ENCODE measurements around the gene SLC2A9. TPM values are rescaled to one million over a fixed set of nuclear protein-coding genes. Genes with fewer than 3 reads are reported as not detected.

Gene SLC2A9
- total and polyA plus RNA-seq, 9 donors: 1.2 to 10.1 (median 4.8) TPM

- intact Hi-C loops (cut with DNase I): no loop called here
- no peak for DNase-seq
- H3K27ac ChIP-seq: no peak overlapping the region
- no peaks in the 10 kb centered on the region for H3K9me3 ChIP-seq
- TF ChIP-seq POLR2A (IDR thresholded peaks at IDR 0.05) (no peak), CTCF (IDR thresholded peaks at IDR 0.05) (no peak), EP300 (IDR thresholded peaks at IDR 0.05) (no peak)
- no peak overlapping the region for H3K4me3 ChIP-seq
- H3K27me3 ChIP-seq: no peaks in the 10 kb centered on the region
- no peaks in the 10 kb centered on the region for H3K4me1 ChIP-seq (ENCODE audit: insufficient read depth)
- 81 to 91% (median 86%) methylated on average over 3 of the region's 3 CpGs for WGBS, 3 donors
- H3K36me3 ChIP-seq: no peaks in the 10 kb centered on the region
Measured at GRCh38 chr4:9916937-9917336, 104.4 kb downstream of the SLC2A9 start.

GRCh38 chr4:9916346-9916745 lies 105.0 kb downstream of the SLC2A9 start:
- no peak for DNase-seq
- Histone ChIP-seq H3K27ac (no peak overlapping the region), H3K4me1 (ENCODE audit: insufficient read depth) (no peaks in the 10 kb centered on the region), H3K9me3 (no peaks in the 10 kb centered on the region), H3K4me3 (no peak overlapping the region), H3K36me3 (no peaks in the 10 kb centered on the region), H3K27me3 (no peaks in the 10 kb centered on the region)
- TF ChIP-seq EP300 (IDR thresholded peaks at IDR 0.05): no peak
- no peak for TF ChIP-seq CTCF (IDR thresholded peaks at IDR 0.05)
- intact Hi-C loops (cut with DNase I): no loop called here
- WGBS, 3 donors: 14 to 26% (median 25%) methylated on average over 1 of the region's 1 CpG

GRCh38 chr4:9913846-9914245 lies 107.5 kb downstream of the SLC2A9 start:
- TF ChIP-seq CTCF (IDR thresholded peaks at IDR 0.05) (no peak), POLR2A (IDR thresholded peaks at IDR 0.05) (no peak)
- Histone ChIP-seq H3K4me3 (no peak overlapping the region), H3K27ac (no peak overlapping the region), H3K36me3 (no peaks in the 10 kb centered on the region), H3K27me3 (no peaks in the 10 kb centered on the region), H3K9me3 (no peaks in the 10 kb centered on the region), H3K4me1 (ENCODE audit: insufficient read depth) (no peaks in the 10 kb centered on the region)
- intact Hi-C loops (cut with DNase I): no loop called here
- 87 to 93% (median 92%) methylated on average over 3 of the region's 3 CpGs for WGBS, 3 donors
- no peak for DNase-seq

GRCh38 chr4:9906996-9907395 lies 114.3 kb downstream of the SLC2A9 start:
- no peaks in the 10 kb centered on the region for H3K9me3 ChIP-seq
- no peak overlapping the region for H3K27ac ChIP-seq
- intact Hi-C loops (cut with DNase I): loop anchor here in 1 of 4 donors (10.0 kb wide), 1 partner anchor 1722 kb away; no protein-coding TSS in a partner anchor
- 92 to 94% (median 92%) methylated on average over 1 of the region's 1 CpG for WGBS, 3 donors
- H3K27me3 ChIP-seq: no peaks in the 10 kb centered on the region
- no peaks in the 10 kb centered on the region for H3K36me3 ChIP-seq
- H3K4me1 ChIP-seq (ENCODE audit: insufficient read depth): no peaks in the 10 kb centered on the region
- no peak overlapping the region for H3K4me3 ChIP-seq
- no peak for DNase-seq
- no peak for TF ChIP-seq CTCF (IDR thresholded peaks at IDR 0.05)
- no peak for TF ChIP-seq POLR2A (IDR thresholded peaks at IDR 0.05)
- TF ChIP-seq EP300 (IDR thresholded peaks at IDR 0.05): no peak
